Breast epithelium (tissue), 4 donors: Measurements from ENCODE around the gene CENPM. TPM values are rescaled to one million over a fixed set of nuclear protein-coding genes. Genes with fewer than 3 reads are reported as not detected.

Experiments used
- DNase-seq, 2 donors: peaks; one replicate each; pipeline ENCODE4 v3.0.0-alpha.2; 2019; ENCODE audit warnings: low spot score in 2 of 2
- H3K27ac ChIP-seq, 2 donors: fragments of 200-600 bp; sonication (generic) in 1 of 2; one replicate each; pipeline ENCODE4 v1.5.1; 2016 to 2019; ENCODE audit warnings: mild to moderate bottlenecking in 1 of 2
- H3K27me3 ChIP-seq, 2 donors: fragments of 200-600 bp; sonication (generic) in 1 of 2; one replicate each; pipeline versions ENCODE4 v1.5.1 to v1.6.0; 2017 to 2019; ENCODE audit warnings: control low read depth in 1 of 2, mild to moderate bottlenecking in 1 of 2
- H3K36me3 ChIP-seq: fragments of 200-600 bp; one replicate; pipeline ENCODE4 v1.5.1; 2019
- H3K4me1 ChIP-seq, 2 donors: fragments of 200-600 bp; sonication (generic); one replicate each; pipeline ENCODE4 v1.5.1; 2016 to 2019; ENCODE audit warnings: control low read depth in 1 of 2
- H3K4me3 ChIP-seq, 3 donors: fragments of 200-600 bp; sonication (generic); 1 replicate in 2 of 3; 2 replicates in 1 of 3; pipeline ENCODE4 v1.5.1; 2016 to 2019; ENCODE audit warnings: mild to moderate bottlenecking in 3 of 3, moderate library complexity in 2 of 3
- H3K9me3 ChIP-seq, 2 donors: fragments of 200-600 bp; sonication (generic) in 1 of 2; one replicate each; pipeline ENCODE4 v1.5.1; 2016 to 2019; ENCODE audit warnings: control low read depth in 1 of 2
- POLR2A ChIP-seq: fragments of 450-650 bp; IDR thresholded peaks from one replicate; pipeline ENCODE4 v1.6.1; 2016; ENCODE audit warnings: antibody characterized with exemption, mild to moderate bottlenecking, moderate library complexity
- POLR2AphosphoS5 ChIP-seq, 3 donors: sonication (generic); formaldehyde crosslinking; IDR thresholded peaks; one replicate each; pipeline ENCODE4 v1.6.1; 2017; ENCODE audit warnings: antibody characterized with exemption in 3 of 3
- intact Hi-C: fragments of 100-400 bp; cut with DNase I; formaldehyde crosslinking; loops from one replicate; pipeline ENCODE4 v1.15.1; 2023; ENCODE audit warnings: low total_unique reads
- total RNA-seq, 3 donors: library from RNA; depleted of rRNA; stranded (reverse); fragments of >200 nt; gene quantifications; one replicate each; pipeline ENCODE4 v1.1.0, GENCODE V29; 2016
- TF ChIP-seq, protein P1 (sequence below), 3 donors: fragments of 450-650 bp; IDR thresholded peaks; one replicate each; pipeline ENCODE4 v1.5.1; 2016 to 2017; ENCODE audit warnings: antibody characterized with exemption in 3 of 3, mild to moderate bottlenecking in 3 of 3, moderate library complexity in 3 of 3

Gene CENPM
- total RNA-seq, 3 donors from 2014 or later = 1.5 to 2.9 (median 1.9) TPM

DNA sequence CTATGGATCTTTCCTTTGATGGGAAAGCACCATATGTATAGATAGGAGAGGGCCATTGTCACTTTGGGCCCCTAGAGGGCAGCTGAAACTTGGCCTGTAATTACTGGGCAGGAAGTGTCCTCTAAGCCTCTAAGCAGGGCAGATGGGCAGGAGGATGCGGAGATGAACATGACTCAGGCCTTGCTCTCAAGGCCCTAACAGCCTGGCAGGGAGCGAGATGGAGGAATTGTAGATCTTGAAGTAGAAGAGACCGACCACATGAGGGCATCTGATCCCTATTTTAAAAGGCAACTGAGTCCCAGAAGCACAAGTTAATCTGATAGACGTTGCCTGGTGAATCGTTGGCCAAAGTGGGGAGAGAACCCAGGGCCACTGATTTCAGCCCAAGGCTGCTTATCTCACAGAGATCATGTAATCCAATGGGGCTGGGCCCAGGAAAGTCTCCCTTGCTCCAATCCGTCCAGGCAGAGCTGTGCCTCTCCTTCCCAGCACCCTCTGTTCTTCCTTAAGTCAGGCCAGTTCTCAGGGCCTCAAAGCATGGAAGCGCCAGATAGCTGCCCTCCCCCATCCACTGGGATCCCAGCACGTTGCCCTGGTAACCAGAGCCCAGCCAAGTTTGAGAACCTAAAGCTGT lies 19.8 kb upstream of the CENPM start:
- H3K4me3 ChIP-seq = no peak overlapping the region
- H3K36me3 ChIP-seq = no peaks in the 10 kb centered on the region
- H3K4me1 ChIP-seq = no peaks in the 10 kb centered on the region
- DNase-seq = no peak
- intact Hi-C loops = no loop called here
- H3K27ac ChIP-seq = no peak overlapping the region
- peaks cover 0 to 4% of the 10 kb centered on the region in 2 donors for H3K27me3 ChIP-seq
- no peaks in the 10 kb centered on the region for H3K9me3 ChIP-seq
- TF ChIP-seq POLR2A (no peak), POLR2AphosphoS5 (IDR thresholded peaks at IDR 0.05) (no peak)
- TF ChIP-seq, protein P1, sequence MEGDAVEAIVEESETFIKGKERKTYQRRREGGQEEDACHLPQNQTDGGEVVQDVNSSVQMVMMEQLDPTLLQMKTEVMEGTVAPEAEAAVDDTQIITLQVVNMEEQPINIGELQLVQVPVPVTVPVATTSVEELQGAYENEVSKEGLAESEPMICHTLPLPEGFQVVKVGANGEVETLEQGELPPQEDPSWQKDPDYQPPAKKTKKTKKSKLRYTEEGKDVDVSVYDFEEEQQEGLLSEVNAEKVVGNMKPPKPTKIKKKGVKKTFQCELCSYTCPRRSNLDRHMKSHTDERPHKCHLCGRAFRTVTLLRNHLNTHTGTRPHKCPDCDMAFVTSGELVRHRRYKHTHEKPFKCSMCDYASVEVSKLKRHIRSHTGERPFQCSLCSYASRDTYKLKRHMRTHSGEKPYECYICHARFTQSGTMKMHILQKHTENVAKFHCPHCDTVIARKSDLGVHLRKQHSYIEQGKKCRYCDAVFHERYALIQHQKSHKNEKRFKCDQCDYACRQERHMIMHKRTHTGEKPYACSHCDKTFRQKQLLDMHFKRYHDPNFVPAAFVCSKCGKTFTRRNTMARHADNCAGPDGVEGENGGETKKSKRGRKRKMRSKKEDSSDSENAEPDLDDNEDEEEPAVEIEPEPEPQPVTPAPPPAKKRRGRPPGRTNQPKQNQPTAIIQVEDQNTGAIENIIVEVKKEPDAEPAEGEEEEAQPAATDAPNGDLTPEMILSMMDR (IDR thresholded peaks at IDR 0.05) = peak in 1 of 3 donors; percentile 32

DNA sequence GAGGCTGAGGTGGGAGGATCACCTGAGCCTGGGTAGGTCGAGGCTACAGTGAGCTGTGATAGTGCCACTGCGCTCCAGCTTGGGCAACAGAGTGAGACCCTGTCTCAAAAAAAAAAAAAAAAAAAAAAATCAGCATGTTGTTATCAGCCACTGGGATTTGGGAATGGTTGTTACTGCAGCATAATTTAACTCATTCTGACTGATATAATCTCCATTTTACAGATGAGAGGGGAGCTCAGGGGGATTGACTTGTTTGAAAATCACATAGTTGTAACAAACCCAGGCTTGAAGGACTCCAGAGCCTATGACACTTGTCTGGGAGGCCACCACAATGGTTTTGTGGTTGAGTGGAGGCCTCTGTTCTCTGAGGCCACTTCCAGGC lies 19.3 kb upstream of the CENPM start:
- DNase-seq = no peak
- TF ChIP-seq POLR2AphosphoS5 (IDR thresholded peaks at IDR 0.05) (no peak), POLR2A (no peak)
- TF ChIP-seq, protein P1 (IDR thresholded peaks at IDR 0.05) = no peak
- Histone ChIP-seq H3K9me3 (no peaks in the 10 kb centered on the region), H3K36me3 (no peaks in the 10 kb centered on the region), H3K4me1 (no peaks in the 10 kb centered on the region), H3K4me3 (no peak overlapping the region), H3K27me3 (no peaks in the 10 kb centered on the region), H3K27ac (no peak overlapping the region)
- intact Hi-C loops = no loop called here

DNA sequence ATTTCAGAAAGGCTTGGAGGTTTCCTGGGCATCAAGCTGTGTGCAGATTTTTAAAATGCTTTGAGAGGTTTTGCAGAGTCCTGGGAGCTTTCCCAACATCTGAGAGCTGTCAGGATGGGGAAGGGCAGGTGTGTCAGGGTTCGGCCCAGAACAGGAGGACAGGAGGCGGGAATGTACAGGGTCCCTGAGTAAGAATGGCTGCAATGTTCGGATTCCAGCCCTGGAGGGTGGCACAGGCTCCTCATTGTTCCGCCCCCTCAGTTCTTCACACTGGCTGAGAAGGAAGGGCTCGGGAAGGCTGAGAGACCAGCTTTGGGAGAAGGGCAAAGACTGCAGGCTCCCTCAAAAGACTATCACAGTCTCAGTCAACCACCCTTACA lies 17.1 kb upstream of the CENPM start:
- intact Hi-C loops = no loop called here
- TF ChIP-seq POLR2AphosphoS5 (IDR thresholded peaks at IDR 0.05) = no peak
- TF ChIP-seq, protein P1 (IDR thresholded peaks at IDR 0.05) = no peak
- TF ChIP-seq POLR2A = no peak
- H3K27ac ChIP-seq = peak overlapping the region; percentile 58 to 63

DNA sequence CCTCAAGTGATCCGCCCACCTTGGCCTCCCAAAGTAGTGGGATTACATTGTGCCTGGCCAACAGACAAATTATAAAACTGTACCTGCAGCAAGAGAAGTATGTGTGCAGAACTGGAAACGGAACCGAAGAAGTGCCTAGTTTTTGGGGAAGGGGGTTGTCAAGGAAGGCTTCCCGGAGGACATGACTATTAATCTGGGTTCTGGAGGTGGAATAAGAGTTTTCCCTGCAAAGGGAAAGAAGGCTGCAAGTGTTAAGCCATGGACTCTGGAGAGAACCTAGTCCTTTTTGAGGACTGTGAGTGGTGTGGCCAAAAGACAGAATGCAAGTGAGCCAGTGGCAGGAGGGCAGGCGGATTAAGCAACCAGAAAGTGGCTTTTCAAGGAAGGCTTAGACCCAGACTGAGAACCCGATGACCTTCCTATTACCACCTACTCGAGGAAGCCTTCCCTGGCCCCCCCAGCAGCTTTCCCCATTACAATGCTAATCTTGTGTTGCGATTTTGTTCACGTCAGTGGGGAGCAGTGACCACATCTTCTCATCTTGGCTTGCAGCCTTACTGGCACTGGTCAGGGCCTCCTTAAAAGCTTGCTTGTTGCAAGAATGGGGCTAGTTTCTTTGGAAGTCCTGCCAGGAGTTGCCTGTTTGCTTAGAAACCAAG lies 16.6 kb upstream of the CENPM start:
- intact Hi-C loops = no loop called here
- Histone ChIP-seq H3K27ac (peak overlapping the region; percentile 58 to 63), H3K9me3 (no peaks in the 10 kb centered on the region), H3K27me3 (no peaks in the 10 kb centered on the region), H3K36me3 (no peaks in the 10 kb centered on the region), H3K4me1 (peaks cover 0 to 3% of the 10 kb centered on the region in 2 donors), H3K4me3 (no peak overlapping the region)
- DNase-seq = peak in 1 of 2 donors; percentile 79
- TF ChIP-seq POLR2AphosphoS5 (IDR thresholded peaks at IDR 0.05) (no peak), POLR2A (no peak)
- TF ChIP-seq, protein P1 (IDR thresholded peaks at IDR 0.05) = no peak

More for the DNA sequence above, 17.1 kb upstream of the CENPM start:
- no peak overlapping the region for H3K4me3 ChIP-seq
- H3K27me3 ChIP-seq = no peaks in the 10 kb centered on the region
- H3K9me3 ChIP-seq = no peaks in the 10 kb centered on the region
- no peaks in the 10 kb centered on the region for H3K36me3 ChIP-seq
- H3K4me1 ChIP-seq = peaks cover 0 to 3% of the 10 kb centered on the region in 2 donors
- peak in 1 of 2 donors; percentile 70 for DNase-seq

DNA sequence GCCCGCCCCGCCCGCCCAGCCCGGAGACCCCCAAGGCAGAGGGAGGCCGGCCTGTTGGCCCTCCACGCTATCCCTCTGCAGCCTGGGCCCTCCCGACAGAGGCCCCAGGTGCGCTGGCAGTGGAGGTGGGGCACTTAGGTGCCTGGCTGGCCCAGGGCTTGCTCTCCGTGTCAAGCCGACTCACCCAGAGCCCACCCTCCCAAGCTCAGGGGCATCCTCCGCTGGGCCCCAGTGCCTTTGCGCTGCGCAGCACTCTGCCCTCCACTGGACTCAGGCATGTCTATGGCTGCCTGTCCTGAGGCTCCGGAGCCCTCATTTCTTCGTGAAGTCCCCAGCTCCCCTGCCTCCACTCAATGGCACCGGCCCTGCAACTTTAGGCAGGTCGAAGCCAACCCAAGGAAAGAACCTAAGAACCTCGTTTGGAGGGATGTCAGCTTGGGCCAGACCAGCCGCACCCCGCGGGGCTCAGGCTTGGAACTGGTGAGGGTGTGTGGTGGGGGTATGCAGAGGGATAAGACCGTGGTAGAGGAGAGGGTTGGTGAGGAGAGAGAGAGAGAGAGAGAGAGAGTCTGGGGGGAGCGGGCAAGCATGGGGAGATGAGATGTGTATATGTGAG lies 11.1 kb upstream of the CENPM start:
- no peaks in the 10 kb centered on the region for H3K27me3 ChIP-seq
- H3K4me1 ChIP-seq = peaks cover 0 to 3% of the 10 kb centered on the region in 2 donors
- H3K9me3 ChIP-seq = no peaks in the 10 kb centered on the region
- no peaks in the 10 kb centered on the region for H3K36me3 ChIP-seq
- H3K4me3 ChIP-seq = peak overlapping the region in 2 of 3 donors; percentile 20 to 57
- no peak overlapping the region for H3K27ac ChIP-seq
- intact Hi-C loops = no loop called here
- no peak for DNase-seq
- TF ChIP-seq POLR2A (no peak), POLR2AphosphoS5 (IDR thresholded peaks at IDR 0.05) (no peak)
- TF ChIP-seq, protein P1 (IDR thresholded peaks at IDR 0.05) = no peak
